Measurements from ENCODE around the gene CHCHD6.
A peak's percentile ranks its signal among the peaks of the same experiment; 100 is the strongest.

The CHCHD6 gene

DNA sequence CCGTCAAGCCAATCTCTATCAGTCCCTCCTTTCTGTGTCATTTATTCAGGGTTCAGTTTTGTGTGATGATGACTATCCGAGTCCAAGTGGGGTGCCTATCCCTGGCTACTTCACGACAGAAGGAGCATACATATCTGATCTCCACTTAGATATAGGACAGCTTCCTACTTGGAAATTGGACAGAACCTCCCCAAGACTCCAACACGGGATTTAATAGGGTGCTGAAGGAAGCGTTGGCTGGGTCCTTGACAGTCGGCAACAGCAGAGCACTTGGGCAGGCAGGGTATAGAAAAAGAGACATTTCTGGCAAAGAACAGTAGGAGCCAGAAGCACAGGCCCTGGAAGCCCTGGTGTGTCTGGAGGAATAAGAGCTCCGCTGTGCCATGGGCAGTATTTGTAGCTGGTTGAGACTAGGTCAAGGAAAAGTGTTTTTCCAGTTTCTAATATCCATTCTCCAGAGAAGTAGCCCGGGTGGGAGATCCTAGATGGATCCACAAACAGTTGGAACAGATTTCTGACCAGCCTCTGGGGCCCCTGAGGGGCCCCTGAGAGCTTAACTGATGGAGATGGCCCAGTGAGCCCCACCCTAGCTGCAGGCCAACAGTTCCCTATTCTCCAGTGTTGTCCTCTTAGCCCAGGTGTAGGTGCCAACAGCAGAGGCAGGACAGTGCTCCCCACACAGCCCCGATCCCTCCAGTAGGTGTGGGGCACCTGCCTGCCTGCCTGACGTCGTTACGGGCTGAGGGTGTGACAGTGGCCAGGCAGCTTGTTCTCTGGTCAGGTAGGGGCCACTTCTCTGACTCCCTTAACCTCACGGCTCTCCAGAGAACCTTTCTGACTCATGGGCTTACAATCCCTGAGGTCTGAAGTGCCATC, 130.8 kb downstream of the CHCHD6 start:
- DNase-seq: no peak

DNA sequence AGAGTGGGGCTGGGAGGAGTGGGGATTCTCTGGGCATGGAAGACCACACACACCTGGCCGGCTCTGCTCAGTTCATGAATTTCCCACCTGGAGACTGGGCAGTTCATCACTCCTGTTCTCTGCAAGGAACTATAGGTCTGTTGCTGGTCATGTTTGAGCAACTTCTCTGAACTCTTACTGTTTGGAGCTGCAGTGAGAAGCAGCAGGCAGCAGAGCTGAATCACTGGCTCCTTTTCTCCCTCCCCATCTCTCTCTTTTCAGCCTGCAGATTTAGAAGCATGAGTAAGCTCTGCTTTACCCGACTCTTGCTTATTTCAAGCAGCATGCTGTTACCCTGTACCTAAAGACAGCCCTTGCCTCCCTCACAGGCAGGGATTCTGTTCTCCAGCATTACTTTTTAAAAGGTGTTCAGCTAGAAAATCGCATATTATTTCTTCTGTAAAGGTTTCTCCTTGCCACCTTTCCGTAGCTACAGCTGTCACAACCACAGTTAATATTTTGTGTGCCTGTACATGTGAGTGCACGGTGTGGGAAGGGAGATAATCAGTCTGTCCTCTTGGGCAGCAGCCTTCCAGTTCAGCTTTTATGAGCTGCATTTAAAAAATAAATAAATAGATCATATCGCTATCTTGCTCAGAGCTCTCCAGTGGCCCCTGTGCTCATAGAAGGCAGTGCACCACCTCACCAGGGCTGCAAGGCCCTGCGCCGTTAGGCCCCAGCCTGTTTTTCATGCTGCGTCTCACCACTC, 131.6 kb downstream of the CHCHD6 start:
- DNase-seq: peak; percentile 37

DNA sequence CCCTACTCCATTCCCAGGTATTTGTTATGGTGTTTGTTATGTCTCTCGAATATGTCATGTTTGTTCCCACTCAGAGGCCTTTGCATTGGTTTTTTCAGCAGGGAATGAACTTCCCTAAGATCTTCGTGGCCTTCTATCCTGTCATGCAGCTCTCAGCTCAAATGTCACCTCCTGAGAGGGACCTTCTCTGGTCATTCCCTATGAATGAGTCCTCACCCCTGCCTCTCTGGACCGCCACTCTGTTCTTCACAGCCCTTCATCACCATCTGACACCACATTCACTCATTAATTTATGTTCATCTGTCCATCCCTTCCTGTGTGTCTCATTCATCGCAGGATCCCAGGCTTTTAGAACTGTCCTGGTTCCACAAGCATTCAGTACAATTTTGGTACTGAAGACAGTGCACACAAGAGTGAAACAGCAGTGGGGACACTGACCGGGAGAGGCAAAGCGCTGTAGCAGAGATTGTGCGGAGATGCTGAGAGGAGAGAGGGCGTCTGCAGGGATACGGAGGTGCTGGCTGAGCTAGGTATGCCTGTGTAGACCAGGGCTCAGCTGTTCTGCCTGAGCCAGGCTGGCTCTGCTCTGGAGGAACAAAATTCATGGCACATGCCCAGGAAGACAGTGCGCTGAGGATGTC, 132.3 kb downstream of the CHCHD6 start:
- no peak for DNase-seq

DNA sequence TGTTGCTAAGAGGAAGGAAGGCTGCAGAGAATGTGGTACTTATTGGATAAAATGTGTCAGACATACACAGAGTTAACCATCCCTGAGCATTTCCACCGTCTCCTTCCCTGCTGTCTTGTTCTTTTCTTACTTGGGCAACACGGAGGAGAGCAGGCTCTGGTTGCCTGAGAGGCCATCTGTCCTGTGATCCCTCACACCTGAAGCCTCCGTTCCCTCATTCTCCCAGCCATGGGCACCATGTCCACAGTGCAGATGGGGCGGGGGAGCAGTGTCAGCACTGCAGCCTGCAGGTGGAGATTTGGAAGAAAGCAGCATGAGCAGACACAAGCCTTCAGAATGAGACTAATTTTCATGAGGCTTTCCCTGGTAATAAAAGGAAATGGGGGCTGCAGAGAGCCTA, 133.7 kb downstream of the CHCHD6 start:
- no peak for DNase-seq

DNA sequence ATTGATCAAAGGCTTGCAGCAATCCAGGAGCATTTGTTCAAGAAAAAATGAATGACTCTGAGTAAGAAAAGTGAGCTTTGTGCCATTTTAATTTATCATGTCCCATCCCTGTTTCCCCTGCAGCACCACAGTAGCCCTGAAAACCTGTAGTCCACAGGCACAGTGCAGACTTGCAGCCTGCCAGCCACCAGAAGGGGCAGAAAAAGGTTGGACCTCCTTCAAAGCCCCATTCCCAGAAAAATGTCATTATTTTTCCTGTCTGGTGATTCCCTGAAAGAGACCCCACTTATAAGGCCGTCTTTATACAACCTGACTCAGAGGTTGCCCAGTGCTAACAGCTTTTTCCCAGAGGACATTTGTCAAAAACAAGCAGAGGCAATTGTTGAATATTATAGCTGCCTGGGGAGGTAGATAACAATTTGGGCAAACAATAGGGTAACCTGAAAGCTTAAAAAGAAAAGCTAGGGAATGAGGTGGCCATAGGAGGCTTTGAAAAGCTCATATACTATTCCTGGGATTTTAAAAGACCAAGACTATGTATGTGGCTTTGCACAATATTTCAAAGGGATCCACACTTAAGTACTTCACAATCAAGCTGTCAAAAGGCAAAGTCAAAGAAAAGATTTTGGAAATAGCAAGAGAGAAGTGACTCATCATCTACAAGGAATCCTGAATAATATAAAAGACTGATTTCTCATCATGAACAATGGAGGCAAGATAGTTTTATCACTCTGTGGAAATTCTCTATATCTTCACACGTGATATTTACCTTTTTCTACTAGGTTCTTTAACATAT, 142.1 kb downstream of the CHCHD6 start:
- DNase-seq: no peak

DNA sequence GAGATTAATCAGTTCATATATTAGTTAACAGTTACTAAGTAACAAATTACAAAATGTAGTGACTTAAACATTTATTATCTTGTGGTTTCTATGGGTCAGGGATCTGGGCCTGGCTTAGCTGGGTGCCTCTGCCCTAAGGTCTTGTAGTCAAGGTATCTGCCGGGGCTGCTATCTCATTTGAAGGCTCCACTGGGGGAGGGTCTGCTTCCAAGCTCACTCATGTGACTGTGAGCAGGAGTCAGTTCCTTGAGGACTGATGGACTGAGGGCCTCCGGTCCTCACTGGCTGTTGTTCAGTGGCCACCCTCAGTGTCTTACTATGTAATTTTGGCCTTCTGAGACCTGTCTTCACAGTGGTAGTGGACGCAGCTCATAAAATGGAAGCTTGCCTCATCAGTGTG, 143.0 kb downstream of the CHCHD6 start:
- DNase-seq: no peak

DNA sequence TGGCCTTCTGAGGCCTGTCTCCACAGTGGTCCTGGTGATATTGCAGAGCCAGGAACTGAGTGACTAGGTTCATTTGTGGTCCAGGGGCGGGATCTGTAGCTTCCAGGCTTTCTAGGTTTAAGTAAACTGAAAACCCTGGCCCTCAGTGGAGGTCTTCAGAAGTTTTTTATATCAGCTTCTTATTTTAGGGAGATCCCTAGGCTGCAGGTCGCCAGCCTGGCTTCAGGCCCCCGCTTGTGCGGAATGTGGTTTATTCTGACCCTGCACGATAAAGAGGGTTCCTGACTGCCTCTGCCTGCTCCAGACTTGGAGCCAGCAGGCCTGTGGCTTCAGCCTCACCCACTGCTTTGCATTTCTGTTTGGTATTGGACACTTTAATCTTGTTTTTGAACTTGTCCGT, 145.0 kb downstream of the CHCHD6 start:
- DNase-seq: no peak

DNA sequence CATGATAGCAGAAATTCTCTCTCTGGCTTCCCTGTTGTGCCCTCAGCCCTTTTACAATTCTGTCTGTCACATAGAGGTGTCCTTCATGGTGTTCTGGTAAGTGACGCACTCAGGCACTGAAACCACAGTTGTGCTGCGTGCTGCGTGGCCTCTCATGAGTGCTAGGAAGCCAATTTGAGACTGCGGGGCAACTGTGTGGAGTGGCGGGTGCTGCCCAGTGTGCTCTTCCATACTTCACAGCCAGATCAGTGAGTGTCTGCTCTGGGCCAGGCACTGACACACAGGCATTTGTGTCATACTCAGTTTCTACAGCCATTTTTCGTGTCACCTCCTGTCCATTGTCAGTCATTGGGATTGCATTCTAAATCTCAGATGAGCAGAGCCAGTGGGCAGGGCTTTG, 145.7 kb downstream of the CHCHD6 start:
- no peak for DNase-seq

DNA sequence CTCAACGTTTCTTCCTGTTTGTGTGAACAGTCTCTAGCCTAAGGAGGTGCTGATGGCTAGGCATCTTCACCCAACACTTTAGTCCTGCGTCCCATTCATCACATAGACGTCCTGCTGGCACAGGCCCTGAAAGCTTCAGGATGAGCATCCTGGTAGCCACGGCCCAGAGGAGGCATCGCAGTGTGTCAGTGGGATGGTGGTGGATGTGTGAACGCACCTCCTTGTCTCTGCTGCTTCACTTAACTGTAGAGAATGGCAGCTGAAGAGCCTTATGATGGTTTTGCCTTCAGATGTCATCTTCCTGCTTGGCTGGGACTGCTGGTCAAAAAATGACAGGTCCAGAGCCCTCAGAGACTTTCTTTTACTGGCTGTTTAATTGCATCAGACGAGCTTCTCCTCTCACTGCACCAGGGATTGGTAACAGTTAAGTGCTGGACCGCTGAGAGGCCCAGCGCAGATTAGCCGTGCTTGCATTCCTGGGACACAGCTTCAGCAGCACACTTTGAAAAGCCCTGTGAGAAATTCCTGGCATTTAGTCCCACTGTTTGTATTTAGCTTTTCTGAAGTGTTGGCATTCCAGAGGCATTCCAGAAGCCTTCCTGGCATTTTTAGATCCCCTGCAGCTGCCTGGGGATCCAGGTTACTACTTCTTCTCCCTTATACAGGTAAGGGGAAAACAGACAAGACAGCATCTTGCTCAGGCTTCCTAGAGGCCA, 146.5 kb downstream of the CHCHD6 start:
- DNase-seq: no peak

DNA sequence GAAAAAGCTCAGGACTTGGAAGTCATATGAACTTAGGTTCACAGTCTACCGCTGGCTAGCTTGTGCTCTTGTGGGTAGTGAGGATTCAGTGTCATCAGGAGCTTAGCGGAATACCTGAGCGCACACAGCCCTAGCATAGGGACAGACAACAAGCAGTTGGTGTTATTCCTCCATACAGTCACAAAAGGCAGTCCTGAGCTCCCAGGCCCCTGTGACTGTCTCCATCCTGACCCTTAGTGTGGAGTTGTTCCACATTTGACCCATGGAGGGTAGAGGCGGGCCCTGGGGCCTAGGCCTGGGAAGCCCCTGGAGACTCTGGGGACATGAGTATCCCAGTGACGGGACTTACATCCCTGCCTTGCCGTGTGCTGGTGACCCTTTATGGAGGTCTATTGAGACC, 147.3 kb downstream of the CHCHD6 start:
- DNase-seq: no peak

DNA sequence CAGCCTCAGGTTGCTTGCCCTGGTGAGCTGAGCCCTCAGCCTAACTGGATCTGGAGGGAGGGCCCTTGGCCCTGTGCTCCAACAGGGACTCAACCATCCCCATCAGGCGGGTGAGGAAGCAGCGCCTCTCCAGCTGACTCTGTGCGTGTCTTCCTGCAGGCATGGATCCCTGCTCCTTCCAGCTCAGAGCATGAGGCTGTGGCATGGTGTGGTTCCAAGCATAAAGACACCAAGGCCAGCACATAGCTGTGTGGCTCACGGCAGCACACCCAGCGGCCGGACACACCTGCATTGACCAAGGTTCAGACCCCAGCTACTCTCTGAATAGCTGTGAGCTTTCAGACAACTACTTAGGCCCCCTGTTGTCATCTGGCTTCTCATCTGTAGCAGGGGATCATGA, 147.9 kb downstream of the CHCHD6 start:
- DNase-seq: no peak

DNA sequence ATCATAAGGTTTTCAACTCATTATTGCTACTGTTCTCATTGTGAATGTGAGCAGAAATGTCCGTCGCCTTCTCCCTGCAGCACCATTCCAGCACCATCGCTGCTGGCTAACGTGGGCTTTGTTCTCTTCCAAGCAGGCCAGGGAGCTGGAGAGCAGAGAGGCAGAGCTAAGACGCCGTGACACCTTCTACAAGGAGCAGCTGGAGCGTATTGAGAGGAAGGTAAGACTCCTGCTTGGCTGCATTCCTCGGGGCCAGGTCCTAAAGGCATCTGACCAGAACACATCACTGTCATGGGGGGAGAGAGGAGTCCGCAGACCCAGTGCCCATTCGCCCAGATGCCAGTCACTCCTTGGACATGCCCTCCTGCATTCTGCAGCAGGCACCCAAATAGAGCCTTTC, 148.5 kb downstream of the CHCHD6 start:
- no peak for DNase-seq

DNA sequence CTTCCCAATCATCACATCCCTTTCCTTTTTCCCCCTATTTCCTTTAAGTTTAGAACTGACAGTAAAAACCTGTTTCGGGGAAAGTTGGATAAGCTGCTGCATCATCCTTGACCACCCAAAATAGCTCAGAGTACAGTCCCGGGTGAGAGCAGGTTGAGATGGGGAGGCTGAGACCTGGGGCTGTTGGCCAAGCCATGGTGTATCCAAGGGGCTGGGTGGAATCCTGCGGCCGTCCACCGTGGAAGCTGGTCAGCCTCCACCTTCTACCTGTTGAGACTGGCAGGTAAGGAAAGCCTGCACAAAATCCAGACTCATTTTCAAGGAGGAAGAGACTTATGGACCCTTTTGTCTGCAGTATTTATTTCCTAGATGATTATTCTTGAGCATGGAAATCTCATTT, 150.6 kb downstream of the CHCHD6 start:
- DNase-seq: no peak

DNA sequence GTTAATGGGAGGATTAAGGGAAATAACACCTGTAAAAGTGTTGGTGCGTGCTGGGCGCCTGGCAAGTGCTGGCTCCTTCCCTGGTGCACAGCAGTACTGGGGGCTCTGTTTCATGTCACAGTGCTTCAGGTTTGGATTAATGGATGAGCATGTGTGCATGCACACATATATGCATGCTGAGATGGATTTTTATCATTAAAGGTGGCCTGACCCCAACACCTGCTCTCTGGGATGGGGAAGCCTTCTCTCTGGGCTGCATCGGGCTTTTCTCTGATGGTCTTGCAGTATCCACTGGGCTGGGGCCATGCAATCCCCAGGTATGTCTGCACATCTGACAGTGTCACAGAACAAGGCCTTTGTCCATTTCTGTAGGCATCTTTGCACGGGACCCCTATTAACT, 151.3 kb downstream of the CHCHD6 start:
- DNase-seq: no peak

DNA sequence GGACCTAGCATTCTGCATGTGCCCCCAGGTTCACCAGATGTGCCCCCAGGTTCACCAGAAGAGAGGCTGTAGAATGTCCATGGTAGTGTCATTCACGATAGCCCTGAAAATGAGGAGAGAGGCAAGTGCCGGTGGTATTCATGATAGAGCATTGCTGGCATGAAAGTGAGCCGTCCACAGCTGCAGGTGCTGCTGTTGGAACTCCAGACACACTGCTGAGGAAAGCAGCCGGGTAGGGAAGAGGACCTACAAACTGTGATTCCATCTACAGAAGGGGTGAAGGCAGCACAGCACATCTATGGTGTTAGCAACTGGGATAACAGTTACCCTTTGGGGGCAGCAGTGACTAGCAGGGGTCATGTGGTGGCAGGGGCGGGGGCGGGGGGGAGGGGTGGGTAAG, 153.9 kb downstream of the CHCHD6 start:
- no peak for DNase-seq

DNA sequence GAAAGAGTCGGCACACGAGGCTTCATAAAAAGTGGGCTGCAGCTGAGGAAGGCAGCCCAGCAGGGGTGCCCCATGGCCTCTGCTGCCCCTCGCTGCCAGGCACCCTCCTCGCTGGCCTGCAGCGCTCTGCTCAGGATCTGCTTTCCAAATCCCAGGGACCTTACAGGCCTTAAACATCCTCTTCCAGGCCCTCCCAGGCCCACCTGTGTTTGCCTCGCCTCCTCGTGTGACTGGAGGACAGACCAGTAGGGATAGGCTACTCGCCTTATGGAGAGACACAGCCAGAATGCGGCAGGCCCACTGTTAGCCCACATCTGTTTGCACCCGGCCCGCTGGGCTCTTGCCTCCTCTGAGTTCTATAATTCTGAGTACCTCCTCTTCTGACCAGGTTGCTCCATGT, 154.4 kb downstream of the CHCHD6 start:
- no peak for DNase-seq

DNA sequence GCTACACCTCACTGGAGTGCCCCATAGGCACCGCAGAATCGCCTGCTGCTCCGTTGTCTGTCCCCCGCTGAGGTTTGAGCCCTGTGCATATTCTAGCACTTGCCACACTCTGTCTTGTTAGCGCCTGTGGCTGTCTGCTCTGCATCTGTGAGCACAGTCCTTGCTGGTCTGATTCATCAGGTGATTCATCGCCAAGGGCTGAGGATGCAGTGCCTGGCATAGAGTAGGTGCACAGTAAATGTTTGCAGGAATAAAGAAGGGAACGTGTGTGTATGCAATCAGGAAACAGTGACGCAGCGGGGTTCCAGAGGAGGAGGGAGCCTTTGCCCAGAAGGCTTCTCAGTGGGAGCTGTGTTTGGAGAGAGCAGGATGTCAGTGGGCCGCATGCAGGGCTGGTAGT, 154.8 kb downstream of the CHCHD6 start:
- DNase-seq: no peak

DNA sequence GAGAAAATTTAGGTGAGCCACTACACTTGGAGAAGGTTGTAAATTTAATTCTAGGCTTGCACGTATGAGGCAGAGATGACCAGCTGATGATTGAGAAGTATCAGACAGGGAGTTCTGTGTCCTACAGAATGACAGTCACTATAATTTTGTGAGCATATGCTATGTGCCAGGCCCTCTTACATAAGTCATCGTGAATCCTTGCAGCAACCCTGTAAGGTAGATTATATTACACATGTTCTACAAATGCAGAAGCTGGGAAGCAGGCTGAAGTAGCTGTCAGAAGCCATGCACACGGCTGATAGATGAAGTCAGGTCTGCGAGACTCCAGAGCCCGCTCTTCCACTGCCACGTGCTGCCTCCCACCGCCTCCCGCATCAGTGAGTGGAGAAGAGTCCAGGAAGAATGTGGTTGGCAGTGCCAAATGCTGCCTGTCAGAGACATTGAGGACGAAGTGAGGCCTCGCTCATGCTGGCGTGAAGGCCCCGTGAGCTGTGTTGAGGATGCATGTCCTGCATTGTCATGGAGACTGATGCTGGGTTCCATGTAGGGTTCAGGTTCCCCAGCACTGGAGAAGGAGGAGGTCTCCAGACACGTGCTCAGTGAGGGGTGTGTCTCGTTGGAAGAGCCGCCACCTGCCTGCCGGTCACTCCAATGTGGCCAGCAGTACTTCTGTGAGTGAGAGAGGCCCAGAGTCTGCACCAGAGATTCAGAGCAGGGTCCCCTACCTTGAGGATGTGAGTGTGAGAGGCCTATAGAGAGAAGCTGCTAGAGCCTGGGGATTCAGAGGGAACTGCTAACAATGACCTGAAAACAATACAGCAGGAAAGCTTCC, 155.6 kb downstream of the CHCHD6 start:
- DNase-seq: no peak

DNA sequence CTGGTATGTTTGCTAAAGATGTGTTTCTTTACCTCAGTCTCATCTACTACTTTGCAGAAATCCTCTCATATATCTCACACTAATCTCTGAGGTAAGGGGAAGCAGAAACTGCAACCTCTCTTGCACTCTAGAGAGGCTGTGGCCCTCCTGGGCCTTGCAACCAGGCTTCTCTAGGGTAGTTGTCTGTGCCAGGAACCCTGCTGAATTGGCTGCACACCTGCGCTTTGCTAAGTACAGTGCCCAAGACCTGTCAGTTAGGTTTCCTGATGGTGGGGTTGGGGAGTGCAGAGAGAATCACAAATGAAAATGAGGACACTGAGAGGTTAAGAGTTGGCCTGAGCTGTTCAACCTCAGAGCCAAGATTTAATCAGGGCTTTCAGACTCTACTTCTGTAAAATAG, 161.7 kb downstream of the CHCHD6 start:
- no peak for DNase-seq

DNA sequence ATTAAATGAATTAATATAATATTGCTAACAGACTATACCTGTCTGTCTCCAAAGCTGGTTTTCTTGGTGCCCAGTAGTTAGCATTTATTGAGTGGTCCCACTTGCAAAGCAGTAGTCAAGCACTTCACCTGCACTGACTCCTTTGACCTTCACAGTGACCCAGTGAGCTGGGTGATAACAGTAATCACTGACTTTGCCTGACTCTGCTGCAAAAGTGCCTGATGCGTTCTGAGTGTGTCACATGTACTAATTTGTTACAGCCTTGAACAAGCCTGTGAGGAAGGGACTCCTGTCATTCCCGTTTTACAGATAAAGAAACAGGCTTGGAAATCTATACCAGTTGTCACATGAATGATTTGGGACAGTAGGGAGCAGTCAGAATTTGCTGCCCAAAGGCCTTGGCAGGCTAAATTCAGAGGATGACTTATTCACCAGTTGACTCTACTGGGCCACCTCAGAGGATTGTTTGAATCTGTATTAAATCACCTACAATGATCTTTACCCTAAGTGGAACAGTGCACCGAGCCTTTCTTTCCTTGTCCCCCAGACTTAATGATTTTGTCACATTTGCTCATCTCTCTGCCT, 162.2 kb downstream of the CHCHD6 start:
- no peak for DNase-seq

All from NCI-H2029 (cell line).